NCI-H2107 (cell line): Measurements from ENCODE around the gene EDDM13.
A peak's percentile ranks its signal among the peaks of the same experiment; 100 is the strongest.
"Not testable (repeated sequence)": the region's sequence is repeated elsewhere in the genome, so short reads cannot be mapped to it uniquely, and the experiment has no call there.

ENCODE experiments used
- DNase-seq: peaks from one replicate; lab custom pipeline; 2025; lab: John Stamatoyannopoulos, UW

The EDDM13 gene

GRCh38 chr19:56295531-56296455 lies 23.2 kb downstream of the EDDM13 start:
- no peak for DNase-seq

- DNase-seq, result no peak
Measured at GRCh38 chr19:56297010-56297409, 24.5 kb downstream of the EDDM13 start.

GRCh38 chr19:56299688-56300087 lies 27.1 kb downstream of the EDDM13 start:
- DNase-seq, result no peak

- DNase-seq, result no peak
Measured at GRCh38 chr19:56301155-56301554, 28.6 kb downstream of the EDDM13 start.

GRCh38 chr19:56301886-56302620 lies 29.5 kb downstream of the EDDM13 start:
- no peak for DNase-seq

- no peak for DNase-seq
Measured at GRCh38 chr19:56304243-56304642, 31.7 kb downstream of the EDDM13 start.

DNA sequence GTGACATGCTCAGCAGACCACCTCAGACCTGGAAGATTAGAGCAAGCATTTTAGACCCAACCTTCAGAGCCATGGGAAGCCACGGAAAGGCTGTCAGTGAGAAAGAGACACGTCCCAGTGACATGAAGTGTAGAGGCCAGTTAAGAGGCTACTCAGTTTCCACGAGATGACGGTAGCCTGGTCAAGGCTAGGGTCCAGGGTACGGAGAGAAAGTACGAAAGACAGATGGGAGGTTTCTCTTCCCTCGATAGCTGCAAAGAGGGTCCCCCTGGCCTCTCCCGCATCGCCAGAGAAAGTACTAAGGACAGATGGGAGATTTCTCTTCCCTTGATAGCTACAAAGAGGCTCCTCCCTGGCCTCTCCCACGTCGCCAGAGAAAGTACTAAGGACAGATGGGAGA lies 33.5 kb downstream of the EDDM13 start:
- no peak for DNase-seq

GRCh38 chr19:56307062-56307461 lies 34.5 kb downstream of the EDDM13 start:
- DNase-seq, result not testable (repeated sequence)

DNA sequence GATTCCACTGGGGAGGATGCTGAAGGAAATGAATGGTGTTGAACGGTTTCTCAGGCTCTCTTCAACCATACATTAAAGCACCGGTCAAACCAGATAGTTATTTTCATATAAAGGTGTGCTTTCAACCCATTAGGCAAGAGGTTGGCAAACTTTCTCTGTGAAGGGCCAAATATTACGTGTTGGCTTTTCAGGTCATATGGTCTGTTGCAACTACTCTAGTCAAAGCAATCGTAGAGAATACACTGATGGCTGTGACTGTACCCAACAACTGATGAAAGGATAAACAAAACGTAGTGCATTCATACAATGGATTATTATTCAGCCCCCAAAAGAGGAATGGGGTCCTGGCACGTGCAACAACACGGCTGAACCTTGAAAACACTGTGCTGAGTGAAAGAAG lies 36.2 kb downstream of the EDDM13 start:
- no peak for DNase-seq

- no peak for DNase-seq
Measured at GRCh38 chr19:56309511-56310185, 37.1 kb downstream of the EDDM13 start.

DNA sequence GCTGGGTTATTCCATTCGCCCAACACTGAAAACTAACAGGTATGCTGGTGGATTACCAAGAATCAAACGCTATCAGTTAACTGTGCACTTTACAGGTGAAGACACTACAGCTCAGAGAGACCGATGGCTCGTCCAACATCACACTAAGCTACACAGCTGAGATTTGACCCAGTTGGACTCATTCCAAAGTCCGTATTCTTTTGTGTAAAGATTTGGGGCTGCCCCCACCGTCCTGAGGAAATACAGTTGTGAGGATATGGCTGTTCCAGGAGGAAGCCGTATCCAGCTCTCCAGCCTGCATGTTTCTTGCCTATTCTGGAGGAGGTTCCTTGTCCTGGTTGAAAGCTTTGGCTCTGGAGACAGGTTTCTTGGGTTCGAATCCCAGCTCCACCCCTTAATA lies 37.9 kb downstream of the EDDM13 start:
- no peak for DNase-seq

DNA sequence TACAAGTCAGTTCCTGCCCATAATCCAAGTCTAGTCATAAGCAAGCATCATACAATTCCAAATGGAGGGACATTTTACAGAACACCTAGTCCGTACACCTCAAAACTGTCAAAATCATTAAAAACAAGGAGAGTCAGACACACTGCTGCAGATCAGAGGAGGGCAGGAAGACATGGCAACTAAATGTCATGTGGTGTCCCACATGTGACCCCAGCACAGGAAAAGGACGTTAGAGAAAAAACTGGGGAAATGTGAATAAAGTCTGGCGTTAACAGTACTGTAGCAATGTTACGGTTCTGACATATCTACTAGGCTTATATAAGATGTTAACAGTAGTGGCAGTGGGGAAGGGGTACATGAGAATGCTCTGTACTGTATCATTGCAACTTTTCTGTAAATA lies 39.8 kb downstream of the EDDM13 start:
- DNase-seq, result no peak

DNA sequence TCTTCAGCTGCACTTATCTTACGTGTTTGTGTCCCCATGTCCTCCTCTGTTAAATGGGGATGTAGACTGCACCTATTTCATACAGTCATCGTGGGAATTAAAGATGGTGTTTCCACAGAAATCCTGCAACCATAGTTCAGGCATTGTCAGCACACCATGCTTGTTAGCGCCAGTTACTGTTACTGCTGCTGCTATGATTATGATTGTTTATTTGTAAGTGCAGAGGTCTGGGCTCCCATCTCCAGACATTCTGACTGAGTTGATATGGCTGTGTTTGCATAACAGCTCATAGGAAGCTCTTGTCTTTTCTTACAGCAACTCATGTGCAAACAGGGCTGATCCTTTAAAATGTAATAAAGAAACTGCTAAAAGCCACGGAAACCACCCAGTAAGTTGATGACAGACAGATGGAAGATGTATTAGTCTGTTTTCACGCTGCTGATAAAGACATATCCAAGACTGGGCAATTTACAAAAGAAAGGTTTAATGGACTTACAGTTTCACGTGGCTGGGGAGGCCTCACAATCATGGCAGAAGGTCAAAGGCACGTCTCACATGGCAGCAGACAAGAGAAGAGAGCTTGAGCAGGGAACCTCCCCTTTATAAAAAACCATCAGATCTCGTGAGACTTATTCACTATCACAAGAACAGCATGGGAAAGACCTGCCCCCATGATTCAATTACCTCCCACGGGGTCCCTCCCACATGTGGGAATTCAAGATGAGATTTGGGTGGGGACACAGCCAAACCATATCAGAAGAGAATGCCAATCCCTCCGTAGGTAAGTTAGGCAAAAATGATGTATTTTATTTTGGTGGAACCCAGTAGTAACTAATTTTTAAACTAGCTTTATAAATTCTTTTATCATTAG lies 40.5 kb downstream of the EDDM13 start:
- DNase-seq, result no peak

DNA sequence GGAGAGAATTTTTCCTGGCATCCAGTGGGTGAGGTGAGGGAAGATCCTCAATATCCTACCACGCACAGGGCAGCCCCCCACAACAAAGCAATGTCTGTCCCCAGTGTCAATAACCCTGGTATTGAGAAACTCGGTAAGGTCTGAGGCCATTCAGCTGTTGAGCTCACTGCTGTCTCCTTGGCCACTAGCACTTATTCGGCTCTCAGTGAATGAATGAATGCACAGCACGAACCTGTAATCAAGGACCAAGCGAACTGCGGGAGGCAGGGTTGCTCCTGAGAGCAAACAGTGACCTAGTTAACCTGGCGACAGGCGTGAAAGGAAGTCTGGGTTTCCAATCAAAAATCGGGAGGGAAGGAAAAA lies 41.5 kb downstream of the EDDM13 start:
- DNase-seq, result no peak

GRCh38 chr19:56314381-56315076 lies 42.0 kb downstream of the EDDM13 start, which contains the start of gene ZSCAN5A:
ZSCAN5A (minus strand) TSS chr19:56314839; CDS start chr19:56225046, 89,793 bp downstream.
- peak; percentile 83 for DNase-seq

- peak; percentile 87 for DNase-seq
Measured at GRCh38 chr19:56315077-56315828, 42.7 kb downstream of the EDDM13 start.

- DNase-seq, result no peak
Measured at GRCh38 chr19:56316728-56317127, 44.2 kb downstream of the EDDM13 start.

DNA sequence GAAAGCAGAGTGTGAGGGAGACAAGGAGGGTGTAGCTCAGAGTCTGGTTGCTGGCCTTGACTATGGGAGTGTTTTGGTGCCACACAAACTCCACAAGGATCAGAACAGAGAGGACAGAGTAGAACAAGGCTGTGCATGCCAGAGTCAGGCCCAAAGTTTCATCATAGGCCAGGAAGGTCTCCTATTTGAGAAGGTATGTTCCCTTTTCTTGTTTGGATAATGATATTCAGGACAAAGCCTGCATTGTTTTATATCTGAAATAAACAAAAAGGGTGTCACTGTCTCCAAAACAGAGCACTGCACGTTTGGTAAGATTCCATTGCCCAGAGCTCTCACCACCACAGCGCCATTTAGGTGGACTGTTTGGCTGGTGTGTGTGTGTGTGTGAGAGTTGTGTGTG lies 45.2 kb downstream of the EDDM13 start:
- DNase-seq, result no peak

DNA sequence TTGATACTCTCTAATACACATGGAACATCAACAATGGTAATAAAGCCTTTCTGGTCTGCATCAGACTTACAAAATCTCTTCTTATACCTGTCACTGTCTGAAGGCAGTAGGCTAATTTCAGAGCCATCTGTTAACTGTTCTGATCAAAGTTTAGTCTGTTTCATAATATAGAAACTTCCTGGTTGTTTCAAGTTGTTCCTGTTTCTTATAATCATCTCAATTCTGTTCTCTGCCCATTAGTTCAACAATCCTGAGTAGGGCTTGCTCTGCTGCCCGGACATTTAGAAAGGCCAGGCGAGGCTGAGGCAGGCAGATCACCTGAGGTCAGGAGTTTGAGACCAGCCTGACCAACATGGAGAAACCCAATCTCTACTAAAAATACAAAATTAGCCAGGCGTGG lies 47.4 kb downstream of the EDDM13 start:
- no peak for DNase-seq
